H1 (cell line): ENCODE measurements around the gene SH3TC2. TPM values are rescaled to one million over a fixed set of nuclear protein-coding genes. Genes with fewer than 3 reads are reported as not detected.

ENCODE experiments used
- SRF ChIP-seq: IDR thresholded peaks from 2 replicates; pipeline ENCODE4 v1.6.1; 2011; ENCODE audit warnings: mild to moderate bottlenecking, low read depth, low read length, moderate library complexity
- polyA plus RNA-seq, 7 experiments: library from polyadenylated mRNA; depleted of rRNA in 3 of 7; stranded (reverse) in 5 of 7; unstranded in 2 of 7; fragments of >200 nt in 5 of 7; fragments of 200-250 nt in 2 of 7; gene quantifications; 1 replicate in 5 of 7; 2 replicates in 1 of 7; 4 replicates in 1 of 7; pipeline versions ENCODE4 v1.2.1 to v1.2.3, GENCODE V29; 2011 to 2013; ENCODE audit warnings: missing spikeins in 2 of 7, mixed read lengths in 2 of 7
- total RNA-seq: library from RNA; stranded (reverse); fragmentation: NEBNext Ultra II Directional; extraction: Animal tissue kit (Norgen Biotek cat#: 25700); gene quantifications from 2 replicates; pipeline ENCODE4 v1.2.1, GENCODE V29; 2021

SH3TC2 gene
- total and polyA plus RNA-seq, 2 of the 8 experiments (the other 6 are each of a cell fraction or from before 2014, with no cell fraction given), result 0.11 to 0.80 TPM

DNA sequence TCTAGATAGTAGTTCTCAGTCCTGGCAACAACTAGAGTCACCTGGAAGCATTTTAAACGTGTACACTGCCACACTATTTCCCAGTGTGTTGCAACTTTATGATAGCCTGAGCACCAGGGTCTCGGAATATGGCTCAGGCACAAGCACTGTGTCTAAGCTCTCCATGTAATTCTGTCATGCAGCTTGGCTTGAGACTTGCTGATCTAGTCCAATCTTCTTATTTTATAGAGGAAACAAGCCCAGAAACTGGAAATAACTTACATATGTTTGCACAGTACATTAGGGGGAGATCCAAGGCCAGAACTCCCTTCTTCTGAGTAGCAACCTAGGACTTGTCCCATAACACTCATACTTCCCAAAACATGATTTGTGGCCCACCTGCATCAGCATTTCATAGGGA lies 49.1 kb downstream of the SH3TC2 start (continued):
- TF ChIP-seq SRF, result no peak
